ENCODE data around the gene ACBD4. TPM values are rescaled to one million over a fixed set of nuclear protein-coding genes. Genes with fewer than 3 reads are reported as not detected.

ACBD4 gene
- total and polyA plus RNA-seq, 7 donors, result 13.2 to 36.5 (median 21.2) TPM

GRCh38 chr17:45098081-45098868 lies 37.2 kb upstream of the ACBD4 start:
- intact Hi-C loops (cut with DNase I), result loop anchor here (2.0 kb wide), 2 partner anchors 33 to 75 kb away; no protein-coding TSS in a partner anchor
- peaks cover 38 to 75% (median 56%) of the 10 kb centered on the region in 4 donors for H3K36me3 ChIP-seq
- no peaks in the 10 kb centered on the region for H3K9me3 ChIP-seq
- WGBS, 2 donors, result 83 to 91% methylated on average over 13 of the region's 13 CpGs
- DNase-seq, result no peak
- H3K4me1 ChIP-seq, result peaks cover 0 to 33% (median 28%) of the 10 kb centered on the region in 4 donors
- peak overlapping the region; percentile 30 to 79 (median 50) for H3K27ac ChIP-seq
- H3K27me3 ChIP-seq, result no peaks in the 10 kb centered on the region
- TF ChIP-seq, protein P1, sequence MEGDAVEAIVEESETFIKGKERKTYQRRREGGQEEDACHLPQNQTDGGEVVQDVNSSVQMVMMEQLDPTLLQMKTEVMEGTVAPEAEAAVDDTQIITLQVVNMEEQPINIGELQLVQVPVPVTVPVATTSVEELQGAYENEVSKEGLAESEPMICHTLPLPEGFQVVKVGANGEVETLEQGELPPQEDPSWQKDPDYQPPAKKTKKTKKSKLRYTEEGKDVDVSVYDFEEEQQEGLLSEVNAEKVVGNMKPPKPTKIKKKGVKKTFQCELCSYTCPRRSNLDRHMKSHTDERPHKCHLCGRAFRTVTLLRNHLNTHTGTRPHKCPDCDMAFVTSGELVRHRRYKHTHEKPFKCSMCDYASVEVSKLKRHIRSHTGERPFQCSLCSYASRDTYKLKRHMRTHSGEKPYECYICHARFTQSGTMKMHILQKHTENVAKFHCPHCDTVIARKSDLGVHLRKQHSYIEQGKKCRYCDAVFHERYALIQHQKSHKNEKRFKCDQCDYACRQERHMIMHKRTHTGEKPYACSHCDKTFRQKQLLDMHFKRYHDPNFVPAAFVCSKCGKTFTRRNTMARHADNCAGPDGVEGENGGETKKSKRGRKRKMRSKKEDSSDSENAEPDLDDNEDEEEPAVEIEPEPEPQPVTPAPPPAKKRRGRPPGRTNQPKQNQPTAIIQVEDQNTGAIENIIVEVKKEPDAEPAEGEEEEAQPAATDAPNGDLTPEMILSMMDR (IDR thresholded peaks at IDR 0.05), result no peak
- TF ChIP-seq POLR2A (IDR thresholded peaks at IDR 0.05), result no peak
- H3K4me3 ChIP-seq, result no peak overlapping the region

DNA sequence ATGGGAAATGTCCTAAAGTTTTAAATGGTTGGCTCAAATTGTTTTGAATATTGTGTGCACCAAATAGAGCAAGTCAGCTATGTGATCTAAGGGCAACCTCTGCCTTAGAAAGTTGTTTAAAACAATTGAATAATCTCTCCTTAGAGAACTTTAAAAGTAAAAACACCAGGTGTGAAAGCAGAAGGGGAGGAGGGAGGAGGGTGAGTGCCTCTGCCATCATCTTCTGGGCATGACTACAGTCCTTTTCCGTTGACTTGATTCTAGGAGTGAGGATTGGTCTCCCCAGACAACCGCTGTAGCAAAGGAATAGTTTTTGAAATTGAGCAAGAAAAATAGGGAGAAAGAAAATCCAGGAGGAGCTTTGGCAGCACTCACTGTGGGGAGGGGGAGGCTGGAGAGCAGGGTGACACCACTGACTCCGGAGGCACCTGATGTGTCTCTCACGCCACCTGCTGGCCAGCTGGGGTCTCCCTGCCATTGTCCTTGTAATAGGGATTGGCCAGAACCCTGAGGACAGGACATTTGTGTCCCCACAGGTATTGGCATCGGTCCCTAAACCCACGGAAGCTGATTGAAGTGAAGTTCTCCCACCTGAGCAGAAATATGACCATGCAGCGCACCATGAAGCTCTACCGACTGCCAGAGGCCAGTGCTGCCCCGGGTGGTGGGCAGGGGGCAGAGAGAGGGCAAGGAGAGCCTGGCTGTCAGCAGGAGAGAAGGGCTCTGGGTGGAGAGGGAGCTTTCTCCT lies 36.4 kb upstream of the ACBD4 start:
- Histone ChIP-seq H3K4me3 (no peak overlapping the region), H3K27ac (peak overlapping the region; percentile 30 to 79 (median 50)), H3K4me1 (peaks cover 0 to 25% (median 21%) of the 10 kb centered on the region in 4 donors), H3K9me3 (no peaks in the 10 kb centered on the region), H3K36me3 (peaks cover 45 to 82% (median 64%) of the 10 kb centered on the region in 4 donors), H3K27me3 (no peaks in the 10 kb centered on the region)
- 42 to 51% methylated on average over 9 of the region's 9 CpGs for WGBS, 2 donors
- DNase-seq, result peak; percentile 97
- intact Hi-C loops (cut with DNase I), result loop anchor here (1.0 to 2.0 kb wide), 3 partner anchors 32 to 179 kb away; no protein-coding TSS in a partner anchor
- no peak for TF ChIP-seq EP300 (IDR thresholded peaks at IDR 0.05)
- TF ChIP-seq POLR2AphosphoS5 (IDR thresholded peaks at IDR 0.05), result peak in 2 of 4 donors; percentile 6 to 37
- TF ChIP-seq, protein P1 (IDR thresholded peaks at IDR 0.05), result peak; percentile 77 to 92 (median 86)

- peak overlapping the region in 2 of 4 donors; percentile 26 to 56 for H3K27ac ChIP-seq
- peaks cover 47 to 92% (median 74%) of the 10 kb centered on the region in 4 donors for H3K36me3 ChIP-seq
- peaks cover 0 to 26% (median 22%) of the 10 kb centered on the region in 4 donors for H3K4me1 ChIP-seq
- no peaks in the 10 kb centered on the region for H3K27me3 ChIP-seq
- 87% methylated on average over 9 of the region's 9 CpGs for WGBS, 2 donors
- DNase-seq, result no peak
- H3K4me3 ChIP-seq, result no peak overlapping the region
- H3K9me3 ChIP-seq, result no peaks in the 10 kb centered on the region
- intact Hi-C loops (cut with DNase I), result no loop called here
- TF ChIP-seq, protein P1 (IDR thresholded peaks at IDR 0.05), result no peak
- TF ChIP-seq POLR2A (IDR thresholded peaks at IDR 0.05) (no peak), POLR2AphosphoS5 (IDR thresholded peaks at IDR 0.05) (no peak), EP300 (IDR thresholded peaks at IDR 0.05) (no peak)
These were observed 34.0 kb upstream of the ACBD4 start for GRCh38 chr17:45101546-45101882.

GRCh38 chr17:45101883-45102811 lies 33.3 kb upstream of the ACBD4 start:
- Histone ChIP-seq H3K27ac (peak overlapping the region in 2 of 4 donors; percentile 26 to 56), H3K36me3 (peaks cover 41 to 92% (median 71%) of the 10 kb centered on the region in 4 donors), H3K4me1 (peaks cover 0 to 33% (median 28%) of the 10 kb centered on the region in 4 donors), H3K4me3 (no peak overlapping the region), H3K9me3 (no peaks in the 10 kb centered on the region), H3K27me3 (no peaks in the 10 kb centered on the region)
- no peak for DNase-seq
- whole genome bisulfite sequencing, 2 donors, result 92% methylated on average over 12 of the region's 12 CpGs
- intact Hi-C loops (cut with DNase I), result no loop called here
- TF ChIP-seq POLR2AphosphoS5 (IDR thresholded peaks at IDR 0.05), result no peak
- TF ChIP-seq, protein P1 (IDR thresholded peaks at IDR 0.05), result no peak
- no peak for TF ChIP-seq EP300 (IDR thresholded peaks at IDR 0.05)
- no peak for TF ChIP-seq POLR2A (IDR thresholded peaks at IDR 0.05)
